ENCODE results near the gene VTI1B. TPM values are rescaled to one million over a fixed set of nuclear protein-coding genes. Genes with fewer than 3 reads are reported as not detected.

Gene VTI1B
- polyA plus RNA-seq, 10 donors, result 75.6 to 95.5 (median 82.8) TPM

Other genes starting within 250 kb of the VTI1B start
- 1 to 10 TPM in 1 of 10 donors, under 1 TPM in 9; 0.17 to 1.3 (median 0.47) TPM for gene TMEM229B, start 185.9 kb downstream of the VTI1B start, polyA plus RNA-seq (ENCODE audit: insufficient read length in 10 of 10)
- 1 to 10 TPM; 1.0 to 3.2 (median 1.7) TPM for gene PLEKHH1, start 141.3 kb downstream of the VTI1B start, polyA plus RNA-seq (ENCODE audit: insufficient read length in 10 of 10)
- 10 to 100 TPM; 11.7 to 18.1 (median 14.8) TPM for gene PIGH, start 74.4 kb downstream of the VTI1B start, polyA plus RNA-seq (ENCODE audit: insufficient read length in 10 of 10)
- gene ARG2, start 54.7 kb downstream of the VTI1B start, polyA plus RNA-seq (ENCODE audit: insufficient read length in 10 of 10), result 1 to 10 TPM; 1.0 to 2.8 (median 2.0) TPM
- 10 to 100 TPM; 38.2 to 51.0 (median 45.1) TPM for gene RDH11, start 21.1 kb upstream of the VTI1B start, polyA plus RNA-seq (ENCODE audit: insufficient read length in 10 of 10)
- gene RDH12, start 27.3 kb upstream of the VTI1B start, polyA plus RNA-seq (ENCODE audit: insufficient read length in 10 of 10), result 1 to 10 TPM in 1 of 10 donors, under 1 TPM in 9; 0.31 to 1.5 (median 0.57) TPM
- gene ZFYVE26, start 142.0 kb upstream of the VTI1B start, polyA plus RNA-seq (ENCODE audit: insufficient read length in 10 of 10), result 10 to 100 TPM in 9 of 10 donors, 1 to 10 TPM in 1; 9.3 to 16.5 (median 12.3) TPM
- gene RAD51B, start 145.1 kb upstream of the VTI1B start, polyA plus RNA-seq (ENCODE audit: insufficient read length in 10 of 10), result 10 to 100 TPM in 1 of 10 donors, 1 to 10 TPM in 9; 5.3 to 10.7 (median 7.5) TPM